Transverse colon (tissue), 3 donors: ENCODE results near the gene CDC42.

Experiments used
- CTCF ChIP-seq, 5 experiments: fragments of 200-600 bp in 3 of 5; fragments of 450-650 bp in 2 of 5; sonication (generic) in 3 of 5; IDR thresholded peaks; 1 replicate in 2 of 5; 2 replicates in 3 of 5; pipeline ENCODE4 v1.5.1; 2016 to 2017; ENCODE audit warnings: antibody characterized with exemption in 5 of 5, inconsistent platforms in 3 of 5, mild to moderate bottlenecking in 2 of 5, moderate library complexity in 1 of 5
- POLR2A ChIP-seq: fragments of 450-650 bp; IDR thresholded peaks from one replicate; pipeline ENCODE4 v1.6.1; 2016; ENCODE audit warnings: antibody characterized with exemption, mild to moderate bottlenecking, moderate library complexity

- TF ChIP-seq CTCF (IDR thresholded peaks at IDR 0.05) (no peak), POLR2A (no peak)
Observed at GRCh38 chr1:22101995-22102394, 49.5 kb downstream of the CDC42 start.
